KMS-11 (cell line): Measurements from ENCODE around the gene GID4.

Source experiments
- H2AFZ ChIP-seq: fragments of 200-600 bp; sonication (generic); 2 replicates; pipeline ENCODE4 v1.6.1; 2016; ENCODE audit warnings: antibody characterized with exemption, mixed run types, low read depth
- H3K27ac ChIP-seq: fragments of 200-600 bp; sonication (generic); 2 replicates; pipeline ENCODE4 v1.6.1; 2016; ENCODE audit warnings: mild to moderate bottlenecking, mixed run types
- H3K27me3 ChIP-seq: fragments of 200-600 bp; sonication (generic); 2 replicates; pipeline ENCODE4 v1.6.1; 2017; ENCODE audit warnings: mild to moderate bottlenecking, low read depth, mixed run types, moderate library complexity; ENCODE audit not compliant: insufficient read depth
- H3K36me3 ChIP-seq: fragments of 200-600 bp; sonication (generic); 2 replicates; pipeline ENCODE4 v1.6.1; 2017; ENCODE audit warnings: mild to moderate bottlenecking, mixed run types; ENCODE audit not compliant: insufficient read depth
- H3K4me1 ChIP-seq: fragments of 200-600 bp; sonication (generic); 2 replicates; pipeline ENCODE4 v1.6.1; 2016; ENCODE audit warnings: mild to moderate bottlenecking, low read depth, mixed run types; ENCODE audit not compliant: poor library complexity, severe bottlenecking
- H3K4me2 ChIP-seq: fragments of 200-600 bp; sonication (generic); 2 replicates; pipeline ENCODE4 v1.7.0; 2016; ENCODE audit warnings: mild to moderate bottlenecking, mixed run types
- H3K4me3 ChIP-seq: fragments of 200-600 bp; sonication (generic); IDR thresholded peaks from 2 replicates; pipeline ENCODE4 v1.6.1; 2017; ENCODE audit warnings: low read depth, low read length, mixed read lengths; ENCODE audit not compliant: insufficient read depth
- H3K79me2 ChIP-seq: fragments of 200-600 bp; sonication (generic); 2 replicates; pipeline ENCODE4 v1.6.1; 2016; ENCODE audit warnings: low read depth, mixed run types; ENCODE audit not compliant: insufficient read depth
- H3K9ac ChIP-seq: fragments of 200-600 bp; sonication (generic); 2 replicates; pipeline ENCODE4 v1.6.1; 2016; ENCODE audit warnings: mild to moderate bottlenecking, mixed run types
- H4K20me1 ChIP-seq: fragments of 200-600 bp; sonication (generic); 2 replicates; pipeline ENCODE4 v1.6.1; 2016; ENCODE audit warnings: mild to moderate bottlenecking, mixed run types; ENCODE audit not compliant: insufficient read depth
- CTCF ChIP-seq: fragments of 200-600 bp; sonication (generic); conservative IDR thresholded peaks from 2 replicates; pipeline ENCODE4 v1.6.1; 2017; ENCODE audit warnings: low read depth, mild to moderate bottlenecking, antibody characterized with exemption, low read length, moderate library complexity, mixed read lengths

Gene GID4

GRCh38 chr17:18037486-18037885 is 1.7 kb upstream of the GID4 start:
- Histone ChIP-seq H3K79me2 (peaks cover 14% of the 10 kb centered on the region; the same call in 1 of the 2 replicates), H2AFZ (no peak overlapping the region), H3K4me1 (peaks cover 39% of the 10 kb centered on the region), H3K27ac (no peak overlapping the region), H3K9ac (no peak overlapping the region), H3K27me3 (no peaks in the 10 kb centered on the region), H3K36me3 (no peaks in the 10 kb centered on the region), H3K4me3 (no peak overlapping the region), H4K20me1 (no peaks in the 10 kb centered on the region), H3K4me2 (peak overlapping the region; percentile 78; the same call in 1 of the 2 replicates)
- TF ChIP-seq CTCF, result no peak

GRCh38 chr17:18038149-18038850 is 908 bp upstream of the GID4 start:
- Histone ChIP-seq H3K79me2 (peaks cover 14% of the 10 kb centered on the region; the same call in 1 of the 2 replicates), H3K9ac (peak overlapping the region; percentile 44; the same call in 1 of the 2 replicates), H4K20me1 (no peaks in the 10 kb centered on the region), H3K27ac (no peak overlapping the region), H2AFZ (peak overlapping the region; percentile 59; the same call in 1 of the 2 replicates), H3K36me3 (no peaks in the 10 kb centered on the region), H3K4me1 (peaks cover 37% of the 10 kb centered on the region), H3K4me3 (no peak overlapping the region), H3K27me3 (no peaks in the 10 kb centered on the region), H3K4me2 (peak overlapping the region; percentile 78)
- no peak for TF ChIP-seq CTCF

- Histone ChIP-seq H3K4me2 (peak overlapping the region; percentile 62), H2AFZ (peak overlapping the region; percentile 47; the same call in 1 of the 2 replicates), H3K4me1 (peaks cover 42% of the 10 kb centered on the region), H4K20me1 (no peaks in the 10 kb centered on the region), H3K79me2 (peaks cover 14% of the 10 kb centered on the region; the same call in 1 of the 2 replicates), H3K27me3 (no peaks in the 10 kb centered on the region), H3K27ac (no peak overlapping the region), H3K4me3 (no peak overlapping the region), H3K9ac (peak overlapping the region; percentile 59; the same call in 1 of the 2 replicates), H3K36me3 (no peaks in the 10 kb centered on the region)
- TF ChIP-seq CTCF, result no peak
Measured at GRCh38 chr17:18039535-18040260, 490 bp downstream of the GID4 start.

GRCh38 chr17:18040261-18040858 is 1.2 kb downstream of the GID4 start:
- Histone ChIP-seq H3K79me2 (peaks cover 14% of the 10 kb centered on the region; the same call in 1 of the 2 replicates), H2AFZ (peak overlapping the region; percentile 47; the same call in 1 of the 2 replicates)
- TF ChIP-seq CTCF, result no peak

More at GRCh38 chr17:18040261-18040858, 1.2 kb downstream of the GID4 start:
- H3K9ac ChIP-seq, result peak overlapping the region; percentile 59; the same call in 1 of the 2 replicates
- H4K20me1 ChIP-seq, result no peaks in the 10 kb centered on the region
- H3K4me3 ChIP-seq, result no peak overlapping the region
- H3K4me1 ChIP-seq, result peaks cover 38% of the 10 kb centered on the region
- no peaks in the 10 kb centered on the region for H3K36me3 ChIP-seq
- no peak overlapping the region for H3K27ac ChIP-seq
- H3K27me3 ChIP-seq, result no peaks in the 10 kb centered on the region
- peak overlapping the region; percentile 62 for H3K4me2 ChIP-seq
